GM12891 (cell line): ENCODE measurements around the gene TLE1.

Experiments used
- POLR2A ChIP-seq: IDR thresholded peaks from 2 replicates; pipeline ENCODE4 v1.6.1; 2011; ENCODE audit warnings: low read depth, low read length, control low read depth
- POLR2AphosphoS5 ChIP-seq: IDR thresholded peaks from 2 replicates; pipeline ENCODE4 v1.6.1; 2011; ENCODE audit warnings: low read depth, low read length, control low read depth
- SPI1 ChIP-seq: IDR thresholded peaks from 2 replicates; pipeline ENCODE4 v1.6.1; 2011; ENCODE audit warnings: low read depth, low read length, control low read depth
- TAF1 ChIP-seq: IDR thresholded peaks from 2 replicates; pipeline ENCODE4 v1.6.1; 2011; ENCODE audit warnings: low read depth, low read length, control low read depth

DNA sequence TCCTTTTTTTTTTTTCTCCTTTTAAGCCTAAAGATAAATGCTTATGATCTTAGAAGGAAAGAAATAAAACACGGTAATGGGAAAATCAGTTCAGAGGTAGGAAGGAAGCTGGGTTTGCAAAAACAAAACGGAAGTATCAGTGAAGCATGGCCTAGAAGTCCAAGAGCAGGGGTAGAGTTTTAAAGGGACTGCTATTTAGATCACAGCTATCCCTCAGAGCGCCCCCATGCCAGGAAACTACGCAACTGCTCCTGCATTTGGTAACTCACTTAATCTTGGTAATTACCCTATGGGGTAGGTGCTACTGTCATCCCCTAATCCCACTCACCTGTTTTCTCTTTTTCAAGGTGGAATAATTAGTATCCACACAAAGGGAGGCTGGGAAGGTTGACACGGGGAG is 16.0 kb downstream of the TLE1 start:
- TF ChIP-seq POLR2AphosphoS5 (no peak), POLR2A (no peak), TAF1 (no peak), SPI1 (no peak)
